T-helper 2 cell treated with Interferon-gamma antibody and Interleukin-4, amounts not matched to agents 100 ng/mL and 5 ng/mL, for 36 hours (primary cell): ENCODE results near the gene GOPC. TPM values are rescaled to one million over a fixed set of nuclear protein-coding genes. Genes with fewer than 3 reads are reported as not detected.

Source experiments
- intact Hi-C: fragments of 100-400 bp; cut with micrococcal nuclease; formaldehyde crosslinking; loops from one replicate; pipeline ENCODE4 v1.15.1; 2023
- total RNA-seq: library from RNA; stranded (reverse); gene quantifications from 2 replicates; pipeline ENCODE4 v1.2.3, GENCODE V29; 2022

GOPC gene
- total RNA-seq, 1 donor from 2014 or later, result 27.3 TPM

DNA sequence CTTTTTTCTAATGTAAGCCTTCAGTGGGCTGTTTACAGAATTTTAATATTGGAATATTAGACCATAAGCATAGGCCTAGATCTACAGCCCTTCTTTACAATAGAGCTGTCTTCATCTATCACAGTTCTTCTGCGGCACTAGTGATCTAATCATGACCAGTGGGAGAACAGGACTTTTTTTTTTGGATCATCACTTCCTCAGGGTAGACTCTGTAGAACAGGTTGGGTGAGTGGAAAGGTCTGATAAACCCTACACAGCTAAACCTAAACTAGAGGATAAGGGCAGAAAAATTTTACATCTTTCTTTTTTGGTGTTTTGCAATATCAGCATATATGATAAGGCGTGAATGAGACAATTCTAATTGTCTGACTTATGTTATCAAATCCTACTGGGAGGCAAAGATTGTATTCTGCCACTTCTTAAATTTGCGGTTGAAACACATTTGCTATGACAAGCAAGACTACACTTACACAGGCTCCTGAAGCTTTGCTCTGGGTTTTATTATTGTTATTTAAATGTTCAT, 52.2 kb downstream of the GOPC start:
- intact Hi-C loops, result no loop called here

DNA sequence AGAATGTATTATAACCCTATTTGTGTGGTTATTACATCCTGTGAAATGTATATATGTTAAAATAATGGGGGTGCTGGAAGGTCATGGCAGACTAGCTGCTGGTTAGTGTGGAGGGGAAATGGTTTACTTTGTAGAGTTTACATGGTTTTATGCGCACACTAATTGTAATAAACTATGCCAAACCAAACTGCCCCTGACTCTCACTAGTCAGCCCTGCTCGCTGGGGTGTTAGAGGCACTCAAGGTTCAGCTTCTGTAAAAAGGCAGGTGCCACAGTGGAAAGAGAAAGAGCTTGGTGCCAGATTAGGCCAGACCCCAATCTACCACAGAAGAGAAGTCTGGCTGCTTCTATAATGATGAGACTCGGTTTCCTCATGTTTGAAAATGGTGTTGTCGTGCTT, 52.7 kb downstream of the GOPC start:
- intact Hi-C loops, result loop anchor here (1.0 to 10.0 kb wide), 4 partner anchors 67 to 1343 kb away; partner anchors contain the start of genes ASF1A, DCBLD1 and NUS1

DNA sequence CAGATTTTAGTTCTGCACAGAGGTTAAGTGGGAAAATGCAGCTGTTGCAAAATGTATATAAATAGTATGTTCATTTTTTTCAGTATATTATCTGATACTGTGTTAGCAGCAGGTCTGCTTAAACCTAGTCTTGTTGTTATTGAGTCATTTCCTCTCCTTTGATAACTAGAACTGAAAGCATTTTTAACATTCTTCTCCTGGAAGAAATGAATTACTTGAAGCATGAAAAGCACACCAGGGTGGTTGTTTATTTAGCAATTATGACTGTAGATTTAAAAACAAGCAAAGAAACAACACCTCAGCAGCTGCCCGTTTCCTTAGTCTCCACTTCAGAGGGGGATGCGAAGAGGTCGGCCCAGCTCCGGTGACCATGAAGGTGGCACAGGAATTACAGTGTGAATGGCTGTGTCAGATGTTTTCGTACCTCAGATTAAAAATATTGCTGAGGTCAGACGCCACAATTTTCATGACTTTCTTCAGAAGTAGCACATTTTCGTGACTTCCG, 53.5 kb downstream of the GOPC start:
- intact Hi-C loops, result loop anchor here (1.0 to 10.0 kb wide), 5 partner anchors 53 to 1343 kb away; partner anchors contain the start of genes ASF1A, DCBLD1, GOPC and NUS1

DNA sequence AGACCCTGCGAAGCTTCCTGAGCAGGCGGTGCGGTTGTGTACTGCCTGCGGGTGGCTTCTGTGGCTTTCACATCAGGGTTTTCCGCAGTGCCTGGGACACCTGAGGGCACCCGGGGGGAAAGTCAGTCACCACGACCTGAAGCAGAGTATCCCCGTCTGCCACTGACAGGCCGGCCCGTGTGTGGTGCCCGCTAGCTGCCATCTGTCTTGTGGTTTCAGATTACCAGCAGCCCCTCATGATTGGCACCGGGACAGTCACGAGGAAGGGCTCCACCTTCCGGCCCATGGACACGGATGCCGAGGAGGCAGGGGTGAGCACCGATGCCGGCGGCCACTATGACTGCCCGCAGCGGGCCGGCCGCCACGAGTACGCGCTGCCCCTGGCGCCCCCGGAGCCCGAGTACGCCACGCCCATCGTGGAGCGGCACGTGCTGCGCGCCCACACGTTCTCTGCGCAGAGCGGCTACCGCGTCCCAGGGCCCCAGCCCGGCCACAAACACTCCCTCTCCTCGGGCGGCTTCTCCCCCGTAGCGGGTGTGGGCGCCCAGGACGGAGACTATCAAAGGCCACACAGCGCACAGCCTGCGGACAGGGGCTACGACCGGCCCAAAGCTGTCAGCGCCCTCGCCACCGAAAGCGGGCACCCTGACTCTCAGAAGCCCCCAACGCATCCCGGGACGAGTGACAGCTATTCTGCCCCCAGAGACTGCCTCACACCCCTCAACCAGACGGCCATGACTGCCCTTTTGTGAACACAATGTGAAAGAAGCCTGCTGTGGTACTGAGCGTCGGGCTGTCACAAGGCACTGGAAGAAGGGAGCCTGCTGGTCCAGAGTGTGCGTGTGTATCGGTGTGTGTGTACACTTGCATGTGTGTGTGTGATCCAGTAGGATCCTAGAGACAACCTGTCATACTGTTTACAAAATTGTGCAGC, 54.4 kb downstream of the GOPC start:
- intact Hi-C loops, result loop anchor here (1.0 to 10.0 kb wide), 4 partner anchors 54 to 1344 kb away; partner anchors contain the start of genes ASF1A, GOPC and NUS1

DNA sequence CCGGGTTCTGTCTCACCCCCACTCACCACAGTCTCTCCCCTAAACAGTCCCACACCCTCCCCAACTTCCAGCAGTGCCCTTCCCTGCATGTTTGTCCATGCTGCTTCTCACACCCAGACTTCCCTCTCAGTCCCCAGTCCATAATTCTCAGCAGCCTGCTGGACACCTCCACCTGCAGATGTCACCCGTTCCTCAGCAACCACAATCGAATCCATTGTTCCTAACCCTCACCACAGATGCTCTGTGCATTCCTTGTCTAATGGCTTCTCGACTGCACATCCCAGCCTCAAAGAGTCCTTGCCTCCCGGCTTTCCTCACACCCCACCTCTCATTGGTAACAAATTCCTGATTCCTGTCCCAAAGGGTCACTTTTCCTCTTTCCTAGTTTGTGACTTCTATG, 55.6 kb downstream of the GOPC start:
- intact Hi-C loops, result loop anchor here (5.0 to 10.0 kb wide), 2 partner anchors 1008 to 1346 kb away; partner anchors contain the start of gene ASF1A

DNA sequence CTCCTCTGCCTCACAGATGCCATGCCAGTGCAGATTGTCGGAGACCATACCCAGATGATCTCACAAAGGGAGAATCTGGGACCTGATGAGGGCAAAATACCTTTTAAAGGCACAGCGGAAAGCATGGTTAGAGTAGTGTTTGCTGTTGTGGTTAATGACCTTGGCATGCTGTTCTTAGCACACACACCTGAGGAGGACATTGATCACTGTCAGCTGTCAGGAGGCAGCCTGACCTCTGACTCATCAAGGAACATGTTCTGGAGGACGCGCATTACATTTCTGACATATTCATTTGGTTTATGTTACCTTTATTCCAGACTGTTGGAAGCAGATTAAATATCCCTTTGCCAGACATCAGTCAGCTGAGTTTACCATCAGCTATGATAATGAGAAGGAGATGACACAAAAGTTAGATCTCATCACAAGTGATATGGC, 57.1 kb downstream of the GOPC start:
- intact Hi-C loops, result loop anchor here (5.0 to 10.0 kb wide), 2 partner anchors 1010 to 1347 kb away; partner anchors contain the start of gene ASF1A

- intact Hi-C loops, result loop anchor here (5.0 to 10.0 kb wide), 2 partner anchors 1010 to 1348 kb away; partner anchors contain the start of gene ASF1A
Observed at GRCh38 chr6:117544716-117545115, 57.6 kb downstream of the GOPC start.

- intact Hi-C loops, result loop anchor here (10.0 kb wide), 1 partner anchor 1012 kb away; no protein-coding TSS in a partner anchor
Observed at GRCh38 chr6:117542493-117542892, 59.8 kb downstream of the GOPC start.

- intact Hi-C loops, result loop anchor here (10.0 kb wide), 1 partner anchor 1014 kb away; no protein-coding TSS in a partner anchor
Observed at GRCh38 chr6:117540670-117541069, 61.6 kb downstream of the GOPC start.

GRCh38 chr6:117538615-117539014, 63.7 kb downstream of the GOPC start:
- intact Hi-C loops, result no loop called here

DNA sequence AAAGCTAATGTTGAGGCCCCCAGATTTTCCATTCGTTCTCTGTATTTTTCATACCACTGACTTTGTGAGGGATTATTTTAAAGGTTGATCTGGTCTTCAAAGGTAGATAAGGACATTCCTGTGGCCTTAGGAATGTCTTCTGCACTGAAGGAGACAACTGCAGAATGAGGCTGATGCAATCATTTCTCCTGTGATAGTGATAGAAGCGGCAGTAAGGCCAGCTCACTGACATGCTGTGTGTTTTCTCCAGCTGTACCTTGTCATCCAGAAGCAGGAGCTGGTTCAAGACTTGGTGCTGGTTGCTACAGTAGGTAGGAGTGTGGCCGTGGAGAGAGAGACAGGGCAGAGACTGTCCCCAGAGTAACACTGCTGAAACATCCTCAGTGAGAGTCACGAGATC, 66.0 kb downstream of the GOPC start:
- intact Hi-C loops, result no loop called here

GRCh38 chr6:117534974-117535373, 67.3 kb downstream of the GOPC start:
- intact Hi-C loops, result no loop called here

DNA sequence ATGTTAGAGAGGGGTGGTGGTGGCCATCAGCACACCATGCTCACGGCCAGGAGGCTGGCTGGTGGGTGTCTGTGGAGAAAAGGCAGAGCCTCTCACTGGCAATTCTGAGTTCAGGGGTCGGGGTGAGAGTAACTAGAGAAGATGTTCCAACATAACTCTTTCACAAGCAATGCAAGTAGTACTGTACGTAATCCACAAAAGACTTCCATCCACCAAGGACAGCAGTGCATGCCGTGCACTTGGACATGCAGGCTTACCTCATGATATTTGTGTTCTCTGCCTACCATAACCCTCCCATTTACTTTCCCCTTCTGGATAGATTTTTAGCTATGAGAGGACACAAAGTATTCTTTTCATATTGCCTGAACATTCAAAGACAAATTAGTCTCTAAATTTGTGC, 68.5 kb downstream of the GOPC start:
- intact Hi-C loops, result no loop called here

GRCh38 chr6:117531809-117532725, 70.2 kb downstream of the GOPC start:
- intact Hi-C loops, result no loop called here

DNA sequence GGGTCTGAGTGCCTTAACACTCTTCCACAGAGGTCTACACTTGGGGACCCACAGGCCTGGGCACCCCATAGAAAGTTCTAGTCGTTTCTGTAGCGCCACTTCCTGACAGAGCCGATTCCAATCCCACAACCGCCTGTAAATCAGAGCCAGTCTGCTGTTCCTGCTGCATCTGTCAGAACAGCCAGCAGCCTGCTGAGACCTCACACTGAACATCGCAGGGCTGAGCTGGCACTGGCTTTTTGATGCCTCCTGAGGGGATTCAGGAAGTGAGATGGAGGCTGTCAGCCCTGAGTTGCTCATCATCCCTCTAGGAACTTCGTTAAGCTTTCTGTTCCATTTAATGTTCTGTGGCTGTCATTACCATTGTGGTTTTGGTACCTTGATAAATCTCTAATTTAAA, 71.0 kb downstream of the GOPC start:
- intact Hi-C loops, result no loop called here

DNA sequence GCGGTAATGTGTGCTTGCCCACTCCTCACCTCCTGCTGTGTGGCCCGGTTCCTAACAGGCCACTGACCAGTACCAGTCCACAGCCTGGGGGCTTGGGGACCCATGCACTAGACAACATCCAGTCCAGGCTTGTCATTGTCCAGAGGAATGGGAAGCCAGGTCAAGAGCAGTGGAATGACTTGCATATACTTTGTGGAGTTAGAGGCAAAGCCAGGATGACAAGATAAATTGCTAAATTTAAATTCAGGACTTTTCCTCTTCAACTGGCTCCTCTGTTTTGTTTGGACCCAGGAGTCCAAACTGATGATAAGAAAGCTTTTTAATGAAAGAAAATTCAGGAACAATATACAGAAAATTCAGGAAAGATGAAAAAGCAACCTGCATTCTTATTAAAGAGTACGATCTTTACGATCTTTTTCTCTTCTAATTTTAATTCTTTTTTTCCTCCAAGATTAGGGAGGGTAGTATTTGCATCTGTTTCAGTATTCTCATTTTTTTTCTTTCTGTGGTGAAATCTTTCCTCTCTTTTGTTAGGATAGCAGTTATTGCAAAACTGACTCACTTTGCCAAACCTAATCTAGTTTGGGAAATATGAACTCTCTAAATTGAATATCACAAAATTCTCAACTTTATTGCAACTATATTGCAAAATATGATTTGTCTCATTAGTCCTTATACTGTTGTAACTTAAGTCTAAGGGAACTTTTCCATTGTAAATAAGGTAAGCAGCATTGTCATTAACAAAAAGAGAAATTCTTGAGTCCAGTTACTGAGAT, 71.7 kb downstream of the GOPC start:
- intact Hi-C loops, result no loop called here

DNA sequence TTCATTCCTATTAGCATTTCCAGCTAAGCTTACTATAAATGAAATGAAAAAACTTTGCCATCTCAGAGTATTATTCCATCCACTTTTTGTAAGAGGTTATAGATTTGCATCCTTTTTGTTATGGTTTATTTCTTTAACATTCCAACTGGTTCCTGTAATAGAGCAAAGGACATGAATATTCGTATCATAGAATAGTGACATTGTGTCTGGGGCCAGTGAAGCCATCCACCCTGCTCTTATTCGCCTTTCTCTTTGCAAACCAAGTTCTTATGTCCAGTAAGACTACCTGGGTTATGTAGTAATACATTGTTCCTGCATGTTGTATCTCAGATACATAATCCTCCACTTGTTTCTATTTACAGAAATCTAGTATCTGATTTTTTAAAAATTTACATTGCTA, 76.7 kb downstream of the GOPC start:
- intact Hi-C loops, result no loop called here

GRCh38 chr6:117521791-117522502, 80.4 kb downstream of the GOPC start:
- intact Hi-C loops, result no loop called here
